CD14-positive monocyte (primary cell): Measurements from ENCODE around the gene TENM3. TPM values are rescaled to one million over a fixed set of nuclear protein-coding genes. Genes with fewer than 3 reads are reported as not detected.

Experiments
- DNase-seq, 3 donors: peaks; one replicate each; pipeline ENCODE4 v3.0.0-alpha.2; 2011 to 2022
- H2AFZ ChIP-seq: 2 replicates; pipeline ENCODE4 v1.6.0; 2012; ENCODE audit warnings: mild to moderate bottlenecking, low read depth, low read length, inconsistent platforms; ENCODE audit not compliant: insufficient read depth, poor library complexity, severe bottlenecking
- H3K27ac ChIP-seq, 2 donors: 1 replicate in 1 of 2; 2 replicates in 1 of 2; pipeline ENCODE4 v1.5.1; 2012 to 2013; ENCODE audit warnings: low read length in 2 of 2, control low read depth in 1 of 2, inconsistent platforms in 1 of 2, low read depth in 1 of 2, mild to moderate bottlenecking in 1 of 2
- H3K27me3 ChIP-seq, 2 donors: one replicate each; pipeline versions ENCODE4 v1.6.0 to v1.6.1; 2011 to 2013; ENCODE audit warnings: low read length in 2 of 2; ENCODE audit not compliant: control insufficient read depth in 2 of 2, insufficient read depth in 2 of 2
- H3K36me3 ChIP-seq, 2 donors: replicated peaks in 1 of 2; 1 replicate in 1 of 2; 2 replicates in 1 of 2; pipeline versions ENCODE4 v1.5.1 to v1.6.1; 2012 to 2013; ENCODE audit warnings: low read length in 2 of 2, control low read depth in 1 of 2, inconsistent platforms in 1 of 2, mild to moderate bottlenecking in 1 of 2; ENCODE audit not compliant: insufficient read depth in 2 of 2, control insufficient read depth in 1 of 2
- H3K4me1 ChIP-seq, 2 donors: 1 replicate in 1 of 2; 2 replicates in 1 of 2; pipeline versions ENCODE4 v1.5.1 to v1.6.1; 2012 to 2013; ENCODE audit warnings: low read length in 2 of 2, control low read depth in 1 of 2, inconsistent platforms in 1 of 2, mild to moderate bottlenecking in 1 of 2, moderate library complexity in 1 of 2; ENCODE audit not compliant: insufficient read depth in 2 of 2, control insufficient read depth in 1 of 2
- H3K4me2 ChIP-seq: replicated peaks from 2 replicates; pipeline ENCODE3; 2012; ENCODE audit warnings: low read length, moderate library complexity, mild to moderate bottlenecking; ENCODE audit not compliant: poor library complexity, severe bottlenecking; ENCODE audit errors: extremely low read depth
- H3K4me3 ChIP-seq, 3 experiments: fragments of 200-600 bp in 1 of 3; sonication (generic) in 1 of 3; replicated peaks in 1 of 3; 1 replicate in 2 of 3; 2 replicates in 1 of 3; pipeline ENCODE4 v1.5.1; 2011 to 2013; ENCODE audit warnings: low read length in 3 of 3, mild to moderate bottlenecking in 3 of 3, control low read depth in 2 of 3, low read depth in 2 of 3, inconsistent platforms in 1 of 3, moderate library complexity in 1 of 3
- H3K79me2 ChIP-seq: 2 replicates; pipeline ENCODE4 v1.6.0; 2012; ENCODE audit warnings: mild to moderate bottlenecking, control low read depth, inconsistent platforms, low read length, moderate library complexity; ENCODE audit not compliant: insufficient read depth
- H3K9ac ChIP-seq: 2 replicates; pipeline ENCODE4 v1.6.0; 2017; ENCODE audit warnings: low read length, mild to moderate bottlenecking; ENCODE audit not compliant: insufficient read depth, poor library complexity, severe bottlenecking
- H3K9me3 ChIP-seq, 2 donors: replicated peaks in 1 of 2; 1 replicate in 1 of 2; 2 replicates in 1 of 2; pipeline versions ENCODE4 v1.5.1 to v1.6.1; 2012 to 2013; ENCODE audit warnings: low read length in 2 of 2, control low read depth in 1 of 2; ENCODE audit not compliant: control insufficient read depth in 1 of 2, insufficient read depth in 1 of 2
- H4K20me1 ChIP-seq: 2 replicates; pipeline ENCODE4 v1.6.0; 2012; ENCODE audit warnings: mild to moderate bottlenecking, low read length, control low read depth, moderate library complexity; ENCODE audit not compliant: insufficient read depth
- H3K27ac Mint-ChIP-seq, 7 donors: one replicate each; pipeline ENCODE4 v1.8.0; 2020; ENCODE audit warnings: mild to moderate bottlenecking in 7 of 7, mixed read lengths in 7 of 7, moderate library complexity in 6 of 7, inconsistent platforms in 2 of 7
- H3K27me3 Mint-ChIP-seq, 3 donors: one replicate each; pipeline ENCODE4 v1.8.0; 2021 to 2022; ENCODE audit warnings: low read depth in 3 of 3, mild to moderate bottlenecking in 3 of 3, mixed read lengths in 3 of 3, moderate library complexity in 3 of 3, inconsistent platforms in 1 of 3
- H3K36me3 Mint-ChIP-seq, 2 donors: one replicate each; pipeline ENCODE4 v1.8.0; 2020; ENCODE audit warnings: mixed read lengths in 2 of 2, inconsistent platforms in 1 of 2, mild to moderate bottlenecking in 1 of 2
- H3K4me1 Mint-ChIP-seq: one replicate; pipeline ENCODE4 v1.8.0; 2020; ENCODE audit warnings: mild to moderate bottlenecking, mixed read lengths
- H3K4me3 Mint-ChIP-seq, 2 donors: one replicate each; pipeline ENCODE4 v1.8.0; 2020; ENCODE audit warnings: mild to moderate bottlenecking in 2 of 2, mixed read lengths in 2 of 2, moderate library complexity in 1 of 2
- H3K9me3 Mint-ChIP-seq, 7 donors: one replicate each; pipeline ENCODE4 v1.8.0; 2020 to 2022; ENCODE audit warnings: mixed read lengths in 7 of 7, mild to moderate bottlenecking in 6 of 7, moderate library complexity in 6 of 7, inconsistent platforms in 2 of 7
- WGBS: methylation state at CpG from one replicate; pipeline ENCODE4 v1.1.5; 2013; ENCODE audit warnings: missing lambda C conversion rate; ENCODE audit not compliant: insufficient coverage; 5-methylcytosine and 5-hydroxymethylcytosine counted together
- intact Hi-C, 2 donors: fragments of 100-400 bp; cut with micrococcal nuclease; formaldehyde crosslinking; loops; one replicate each; pipeline versions ENCODE4 v1.15.0 to v1.15.1; 2023
- polyA plus RNA-seq, 3 donors: library from polyadenylated mRNA; depleted of rRNA in 1 of 3; unstranded in 2 of 3; stranded (reverse) in 1 of 3; fragments of 300-500 nt in 2 of 3; fragments of >200 nt in 1 of 3; fragmentation: Illumina TruSeq in 2 of 3; gene quantifications; 1 replicate in 2 of 3; 2 replicates in 1 of 3; pipeline ENCODE4 v1.2.3, GENCODE V29; 2012 to 2021
- TF ChIP-seq, protein P1 (sequence below): fragments of 200-600 bp; IDR thresholded peaks from one replicate; pipeline ENCODE4 v1.8.0; 2022; ENCODE audit warnings: antibody characterized with exemption, mild to moderate bottlenecking

Gene TENM3
- polyA plus RNA-seq, 3 donors, result not detected

DNA sequence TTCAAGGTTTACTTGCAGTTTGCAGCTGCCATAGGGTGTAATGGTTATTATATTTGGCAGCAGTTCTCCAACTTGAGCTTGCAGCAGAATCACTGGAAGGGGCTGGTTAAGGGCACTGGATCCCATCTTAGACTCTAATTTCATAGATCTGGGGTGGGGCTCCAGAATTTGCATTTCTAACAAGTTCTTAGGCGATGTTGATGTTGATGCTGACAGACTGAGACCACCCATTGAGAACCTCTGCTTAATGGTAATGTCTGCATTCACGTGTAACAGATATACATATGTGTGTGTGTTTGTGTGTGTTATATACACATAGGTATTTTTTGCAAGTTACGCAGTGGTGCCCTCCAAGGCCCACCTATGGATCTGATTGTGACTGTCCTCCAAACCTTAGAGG lies 13.8 kb downstream of the TENM3 start:
- no peaks in the 10 kb centered on the region for H3K36me3 ChIP-seq
- peaks cover 0 to 3% of the 10 kb centered on the region in 2 donors for H3K9me3 ChIP-seq
- no peak for DNase-seq
- no peak overlapping the region for H3K4me3 Mint-ChIP-seq
- H3K27me3 Mint-ChIP-seq, result no peaks in the 10 kb centered on the region
- no peak overlapping the region for H3K4me2 ChIP-seq
- H3K9ac ChIP-seq, result no peak overlapping the region
- 92% methylated on average over 3 of the region's 3 CpGs for WGBS
- H3K27ac ChIP-seq, result no peak overlapping the region
- H3K79me2 ChIP-seq, result no peaks in the 10 kb centered on the region
- no peaks in the 10 kb centered on the region for H3K27me3 ChIP-seq
- no peaks in the 10 kb centered on the region for H3K36me3 Mint-ChIP-seq
- TF ChIP-seq, protein P1, sequence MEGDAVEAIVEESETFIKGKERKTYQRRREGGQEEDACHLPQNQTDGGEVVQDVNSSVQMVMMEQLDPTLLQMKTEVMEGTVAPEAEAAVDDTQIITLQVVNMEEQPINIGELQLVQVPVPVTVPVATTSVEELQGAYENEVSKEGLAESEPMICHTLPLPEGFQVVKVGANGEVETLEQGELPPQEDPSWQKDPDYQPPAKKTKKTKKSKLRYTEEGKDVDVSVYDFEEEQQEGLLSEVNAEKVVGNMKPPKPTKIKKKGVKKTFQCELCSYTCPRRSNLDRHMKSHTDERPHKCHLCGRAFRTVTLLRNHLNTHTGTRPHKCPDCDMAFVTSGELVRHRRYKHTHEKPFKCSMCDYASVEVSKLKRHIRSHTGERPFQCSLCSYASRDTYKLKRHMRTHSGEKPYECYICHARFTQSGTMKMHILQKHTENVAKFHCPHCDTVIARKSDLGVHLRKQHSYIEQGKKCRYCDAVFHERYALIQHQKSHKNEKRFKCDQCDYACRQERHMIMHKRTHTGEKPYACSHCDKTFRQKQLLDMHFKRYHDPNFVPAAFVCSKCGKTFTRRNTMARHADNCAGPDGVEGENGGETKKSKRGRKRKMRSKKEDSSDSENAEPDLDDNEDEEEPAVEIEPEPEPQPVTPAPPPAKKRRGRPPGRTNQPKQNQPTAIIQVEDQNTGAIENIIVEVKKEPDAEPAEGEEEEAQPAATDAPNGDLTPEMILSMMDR, result no peak
- intact Hi-C loops, result no loop called here
- no peak overlapping the region for H2AFZ ChIP-seq
- peaks cover 0 to 3% (median 0%) of the 10 kb centered on the region in 7 donors for H3K9me3 Mint-ChIP-seq
- H3K4me1 Mint-ChIP-seq, result no peaks in the 10 kb centered on the region
- no peak overlapping the region for H3K27ac Mint-ChIP-seq
- H3K4me3 ChIP-seq, result no peak overlapping the region
- H3K4me1 ChIP-seq, result no peaks in the 10 kb centered on the region
- H4K20me1 ChIP-seq, result no peaks in the 10 kb centered on the region

- Histone ChIP-seq H3K4me1 (no peaks in the 10 kb centered on the region), H3K27ac (no peak overlapping the region), H3K36me3 (no peaks in the 10 kb centered on the region), H4K20me1 (no peaks in the 10 kb centered on the region), H3K4me2 (no peak overlapping the region), H3K4me3 (no peak overlapping the region), H3K9me3 (peaks cover 0 to 3% of the 10 kb centered on the region in 2 donors), H3K27me3 (no peaks in the 10 kb centered on the region), H3K79me2 (no peaks in the 10 kb centered on the region), H3K9ac (no peak overlapping the region), H2AFZ (no peak overlapping the region)
- intact Hi-C loops, result no loop called here
- peaks cover 0 to 3% (median 0%) of the 10 kb centered on the region in 7 donors for H3K9me3 Mint-ChIP-seq
- no CpG with 5 or more reads among the region's 3 CpGs for WGBS
- H3K4me1 Mint-ChIP-seq, result no peaks in the 10 kb centered on the region
- TF ChIP-seq, protein P1, result no peak
- H3K36me3 Mint-ChIP-seq, result no peaks in the 10 kb centered on the region
- H3K4me3 Mint-ChIP-seq, result no peak overlapping the region
- H3K27me3 Mint-ChIP-seq, result no peaks in the 10 kb centered on the region
- no peak for DNase-seq
- no peak overlapping the region for H3K27ac Mint-ChIP-seq
Observed at GRCh38 chr4:182257503-182257902, 14.3 kb downstream of the TENM3 start.
